Measurements from ENCODE around the gene SPESP1. TPM values are rescaled to one million over a fixed set of nuclear protein-coding genes. Genes with fewer than 3 reads are reported as not detected.

Gene SPESP1
- total and polyA plus RNA-seq, 2 donors (not counting 1 experiment from before 2014, with no cell fraction given) = 4.6 to 6.4 TPM

GRCh38 chr15:68982976-68983563 is 52.7 kb downstream of the SPESP1 start:
- Histone ChIP-seq H4K20me1 (ENCODE audit: control insufficient read depth, extremely low read depth, insufficient read depth, low read length) (no peaks in the 10 kb centered on the region), H3K4me3 (replicated peaks in 1 of 4; ENCODE audit: control extremely low read depth in 1 of 4, insufficient read depth in 1 of 4, low read depth in 3 of 4, low read length in 4 of 4) (no peak overlapping the region), H3K4me2 (ENCODE audit: extremely low read depth, insufficient read depth, low read length) (no peak overlapping the region), H3K9me3 (ENCODE audit: control insufficient read depth, insufficient read depth, low read depth, low read length) (no peaks in the 10 kb centered on the region), H3K27me3 (ENCODE audit: control insufficient read depth, insufficient read depth, low read length) (peaks cover 2% of the 10 kb centered on the region), H3K36me3 (ENCODE audit: control insufficient read depth, insufficient read depth, low read length) (no peaks in the 10 kb centered on the region), H2AFZ (ENCODE audit: low read length) (no peak overlapping the region), H3K79me2 (ENCODE audit: control insufficient read depth, insufficient read depth, low read length) (no peaks in the 10 kb centered on the region), H3K4me1 (ENCODE audit: control insufficient read depth, extremely low read depth, insufficient read depth, low read length) (no peaks in the 10 kb centered on the region), H3K9ac (ENCODE audit: insufficient read depth, low read length) (no peak overlapping the region), H3K27ac (ENCODE audit: insufficient read depth, low read length) (no peak overlapping the region)
- no peak for TF ChIP-seq CTCF (conservative IDR thresholded peaks at IDR 0.05 in 1 of 2, IDR thresholded peaks at IDR 0.05 in 1 of 2; ENCODE audit: low read depth in 1 of 2, low read length in 2 of 2)
- no peak for TF ChIP-seq EZH2 (IDR thresholded peaks at IDR 0.05; ENCODE audit: low read length, missing control alignments)
- no peak for DNase-seq (ENCODE audit: low read depth in 2 of 2)

GRCh38 chr15:68983961-68984481 is 53.7 kb downstream of the SPESP1 start:
- H3K9me3 ChIP-seq (ENCODE audit: control insufficient read depth, insufficient read depth, low read depth, low read length) = no peaks in the 10 kb centered on the region
- no peak for TF ChIP-seq CTCF (conservative IDR thresholded peaks at IDR 0.05 in 1 of 2, IDR thresholded peaks at IDR 0.05 in 1 of 2; ENCODE audit: low read depth in 1 of 2, low read length in 2 of 2)
- TF ChIP-seq EZH2 (IDR thresholded peaks at IDR 0.05; ENCODE audit: low read length, missing control alignments) = no peak
- H3K4me3 ChIP-seq (replicated peaks in 1 of 4; ENCODE audit: control extremely low read depth in 1 of 4, insufficient read depth in 1 of 4, low read depth in 3 of 4, low read length in 4 of 4) = no peak overlapping the region
- no peak overlapping the region for H3K9ac ChIP-seq (ENCODE audit: insufficient read depth, low read length)
- no peak overlapping the region for H3K4me2 ChIP-seq (ENCODE audit: extremely low read depth, insufficient read depth, low read length)
- no peaks in the 10 kb centered on the region for H3K4me1 ChIP-seq (ENCODE audit: control insufficient read depth, extremely low read depth, insufficient read depth, low read length)
- H3K79me2 ChIP-seq (ENCODE audit: control insufficient read depth, insufficient read depth, low read length) = no peaks in the 10 kb centered on the region
- peak in 1 of 2 donors; percentile 65 for DNase-seq (ENCODE audit: low read depth in 2 of 2)
- H2AFZ ChIP-seq (ENCODE audit: low read length) = no peak overlapping the region
- no peaks in the 10 kb centered on the region for H4K20me1 ChIP-seq (ENCODE audit: control insufficient read depth, extremely low read depth, insufficient read depth, low read length)
- peaks cover 2% of the 10 kb centered on the region for H3K27me3 ChIP-seq (ENCODE audit: control insufficient read depth, insufficient read depth, low read length)
- no peaks in the 10 kb centered on the region for H3K36me3 ChIP-seq (ENCODE audit: control insufficient read depth, insufficient read depth, low read length)
- H3K27ac ChIP-seq (ENCODE audit: insufficient read depth, low read length) = no peak overlapping the region

- H3K4me2 ChIP-seq (ENCODE audit: extremely low read depth, insufficient read depth, low read length) = no peak overlapping the region
- H3K79me2 ChIP-seq (ENCODE audit: control insufficient read depth, insufficient read depth, low read length) = no peaks in the 10 kb centered on the region
- no peaks in the 10 kb centered on the region for H3K9me3 ChIP-seq (ENCODE audit: control insufficient read depth, insufficient read depth, low read depth, low read length)
- H3K27ac ChIP-seq (ENCODE audit: insufficient read depth, low read length) = no peak overlapping the region
- H3K9ac ChIP-seq (ENCODE audit: insufficient read depth, low read length) = no peak overlapping the region
- peaks cover 2% of the 10 kb centered on the region for H3K27me3 ChIP-seq (ENCODE audit: control insufficient read depth, insufficient read depth, low read length)
- H2AFZ ChIP-seq (ENCODE audit: low read length) = no peak overlapping the region
- no peak for DNase-seq (ENCODE audit: low read depth in 2 of 2)
- no peaks in the 10 kb centered on the region for H4K20me1 ChIP-seq (ENCODE audit: control insufficient read depth, extremely low read depth, insufficient read depth, low read length)
- TF ChIP-seq CTCF (conservative IDR thresholded peaks at IDR 0.05 in 1 of 2, IDR thresholded peaks at IDR 0.05 in 1 of 2; ENCODE audit: low read depth in 1 of 2, low read length in 2 of 2) (no peak), EZH2 (IDR thresholded peaks at IDR 0.05; ENCODE audit: low read length, missing control alignments) (no peak)
- H3K4me1 ChIP-seq (ENCODE audit: control insufficient read depth, extremely low read depth, insufficient read depth, low read length) = no peaks in the 10 kb centered on the region
- H3K36me3 ChIP-seq (ENCODE audit: control insufficient read depth, insufficient read depth, low read length) = no peaks in the 10 kb centered on the region
- no peak overlapping the region for H3K4me3 ChIP-seq (replicated peaks in 1 of 4; ENCODE audit: control extremely low read depth in 1 of 4, insufficient read depth in 1 of 4, low read depth in 3 of 4, low read length in 4 of 4)
Observed at GRCh38 chr15:68984586-68984985, 54.3 kb downstream of the SPESP1 start.
